SK-MEL-5 (cell line): ENCODE data around the gene ZGLP1. TPM values are rescaled to one million over a fixed set of nuclear protein-coding genes. Genes with fewer than 3 reads are reported as not detected.

ENCODE experiments used
- DNase-seq: peaks from one replicate; pipeline ENCODE4 v3.0.0-alpha.2; 2016; ENCODE audit warnings: low read depth, low spot score
- in situ Hi-C: cut with HindIII; loops from 2 replicates; pipeline ENCODE4 v1.10.0; 2016; ENCODE audit warnings: low sequenced_read_pairs, high pct_unique_total_duplicates, low pct_unique_long_range_greater_than_20kb
- total RNA-seq: library from RNA; depleted of rRNA; stranded (reverse); fragments of >200 nt; shearing (Covaris generic); gene quantifications from 2 replicates; pipeline ENCODE4 v1.2.3, GENCODE V29; 2014

Gene ZGLP1
- total RNA-seq, 1 experiment from 2014 or later: 0.69 TPM

- in situ Hi-C loops: no loop called here
Observed at GRCh38 chr19:10306327-10306726, 3.3 kb downstream of the ZGLP1 start.

DNA sequence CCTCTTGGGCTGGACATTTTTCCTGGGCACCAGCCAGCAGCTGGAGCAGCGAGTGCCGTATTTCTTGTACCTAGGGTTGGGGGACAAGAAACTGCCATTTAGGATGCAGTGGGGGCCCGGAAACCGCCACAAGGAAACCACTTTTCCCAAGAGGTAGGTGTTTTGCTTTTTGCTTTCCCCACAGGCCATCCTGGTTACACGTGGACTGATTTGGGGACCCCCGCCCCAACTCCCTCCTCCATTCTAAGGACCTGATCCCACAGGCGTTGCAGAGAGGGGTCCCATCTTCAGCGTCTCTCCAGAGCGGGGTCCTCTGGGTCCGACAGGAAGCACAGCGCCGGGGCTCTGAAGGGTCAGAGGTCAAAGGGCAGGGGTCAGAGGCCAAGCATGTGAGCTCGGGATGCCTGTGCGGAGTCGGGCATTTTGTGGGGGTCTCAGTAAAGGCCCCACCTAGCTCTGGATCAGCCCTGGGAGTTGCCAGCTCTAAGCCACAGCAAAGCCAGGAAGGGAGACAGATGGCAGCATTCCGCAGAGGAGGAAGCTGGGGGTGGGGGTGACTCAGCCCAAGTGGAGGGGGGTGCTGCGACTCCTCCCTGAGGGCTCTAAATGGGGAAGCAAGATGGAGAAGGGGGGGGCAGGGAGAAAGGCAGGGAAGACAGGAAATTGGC lies 4.3 kb downstream of the ZGLP1 start:
- DNase-seq: no peak
- in situ Hi-C loops: no loop called here

More at GRCh38 chr19:10306327-10306726, 3.3 kb downstream of the ZGLP1 start:
- no peak for DNase-seq

DNA sequence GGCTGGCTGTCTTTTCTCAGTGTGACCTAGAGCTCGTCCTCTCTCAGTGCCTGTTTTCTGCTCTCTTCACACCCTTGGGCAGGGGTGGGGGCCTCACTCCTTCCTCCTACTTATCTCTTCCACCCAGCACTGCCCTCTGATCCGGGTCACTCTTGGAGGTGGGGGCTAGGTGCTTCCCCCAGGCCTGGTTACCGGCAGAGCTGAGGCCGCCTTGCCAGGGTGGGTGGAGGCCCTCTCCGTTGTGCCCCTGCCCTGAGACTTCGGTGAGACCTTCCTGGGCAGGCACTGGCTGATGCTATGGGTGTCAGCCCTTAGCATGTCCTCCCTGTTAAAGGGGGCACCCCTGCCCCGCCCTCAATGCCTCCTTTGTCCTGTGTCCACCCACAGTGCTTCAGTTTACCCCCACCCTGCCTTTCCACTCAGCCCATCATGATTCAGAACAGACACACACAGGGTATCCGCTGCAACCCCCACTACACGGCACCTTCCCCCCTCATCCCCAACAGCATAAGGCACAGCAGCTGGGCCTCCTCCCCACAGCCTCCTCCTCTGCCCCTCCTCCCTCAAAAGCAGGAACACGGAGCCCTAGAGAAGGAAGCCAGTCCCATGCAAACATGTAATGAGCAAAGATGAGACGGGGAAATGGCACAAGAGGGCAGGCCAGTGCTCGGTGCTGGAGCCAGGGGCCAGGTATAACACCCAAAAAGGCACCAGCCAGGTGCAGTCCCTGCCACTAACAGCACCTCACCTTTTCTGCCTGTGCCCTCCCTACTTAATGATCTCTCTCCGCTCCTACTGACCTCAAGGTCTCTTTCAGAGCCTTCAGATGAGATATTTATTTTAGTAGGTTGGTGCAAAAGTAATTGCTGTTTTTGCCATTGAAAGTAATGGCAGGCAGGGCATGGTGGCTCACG lies 9.8 kb downstream of the ZGLP1 start:
- no peak for DNase-seq
- in situ Hi-C loops: no loop called here

- no peak for DNase-seq
- in situ Hi-C loops: no loop called here
Observed at GRCh38 chr19:10295847-10296591, 13.6 kb downstream of the ZGLP1 start.

- in situ Hi-C loops: no loop called here
- no peak for DNase-seq
Observed at GRCh38 chr19:10295305-10295846, 14.2 kb downstream of the ZGLP1 start.

- in situ Hi-C loops: no loop called here
- DNase-seq: no peak
Observed at GRCh38 chr19:10294368-10294697, 15.3 kb downstream of the ZGLP1 start.

DNA sequence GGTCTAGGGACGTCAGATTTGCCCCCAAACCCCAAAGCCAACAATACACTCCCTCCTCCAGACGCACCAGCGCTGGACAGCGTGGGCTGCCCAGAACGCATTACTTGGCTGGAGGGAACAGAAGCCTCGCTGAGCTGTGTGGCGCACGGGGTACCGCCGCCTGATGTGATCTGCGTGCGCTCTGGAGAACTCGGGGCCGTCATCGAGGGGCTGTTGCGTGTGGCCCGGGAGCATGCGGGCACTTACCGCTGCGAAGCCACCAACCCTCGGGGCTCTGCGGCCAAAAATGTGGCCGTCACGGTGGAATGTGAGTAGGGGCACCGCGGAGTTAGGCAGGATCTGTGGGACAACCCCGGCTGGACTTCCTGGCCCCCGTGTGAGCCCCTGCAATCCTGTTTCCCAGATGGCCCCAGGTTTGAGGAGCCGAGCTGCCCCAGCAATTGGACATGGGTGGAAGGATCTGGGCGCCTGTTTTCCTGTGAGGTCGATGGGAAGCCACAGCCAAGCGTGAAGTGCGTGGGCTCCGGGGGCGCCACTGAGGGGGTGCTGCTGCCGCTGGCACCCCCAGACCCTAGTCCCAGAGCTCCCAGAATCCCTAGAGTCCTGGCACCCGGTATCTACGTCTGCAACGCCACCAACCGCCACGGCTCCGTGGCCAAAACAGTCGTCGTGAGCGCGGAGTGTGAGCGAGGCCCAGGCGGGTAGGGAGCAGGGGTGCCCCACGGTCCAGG lies 15.8 kb downstream of the ZGLP1 start:
- in situ Hi-C loops: no loop called here
- DNase-seq: no peak

DNA sequence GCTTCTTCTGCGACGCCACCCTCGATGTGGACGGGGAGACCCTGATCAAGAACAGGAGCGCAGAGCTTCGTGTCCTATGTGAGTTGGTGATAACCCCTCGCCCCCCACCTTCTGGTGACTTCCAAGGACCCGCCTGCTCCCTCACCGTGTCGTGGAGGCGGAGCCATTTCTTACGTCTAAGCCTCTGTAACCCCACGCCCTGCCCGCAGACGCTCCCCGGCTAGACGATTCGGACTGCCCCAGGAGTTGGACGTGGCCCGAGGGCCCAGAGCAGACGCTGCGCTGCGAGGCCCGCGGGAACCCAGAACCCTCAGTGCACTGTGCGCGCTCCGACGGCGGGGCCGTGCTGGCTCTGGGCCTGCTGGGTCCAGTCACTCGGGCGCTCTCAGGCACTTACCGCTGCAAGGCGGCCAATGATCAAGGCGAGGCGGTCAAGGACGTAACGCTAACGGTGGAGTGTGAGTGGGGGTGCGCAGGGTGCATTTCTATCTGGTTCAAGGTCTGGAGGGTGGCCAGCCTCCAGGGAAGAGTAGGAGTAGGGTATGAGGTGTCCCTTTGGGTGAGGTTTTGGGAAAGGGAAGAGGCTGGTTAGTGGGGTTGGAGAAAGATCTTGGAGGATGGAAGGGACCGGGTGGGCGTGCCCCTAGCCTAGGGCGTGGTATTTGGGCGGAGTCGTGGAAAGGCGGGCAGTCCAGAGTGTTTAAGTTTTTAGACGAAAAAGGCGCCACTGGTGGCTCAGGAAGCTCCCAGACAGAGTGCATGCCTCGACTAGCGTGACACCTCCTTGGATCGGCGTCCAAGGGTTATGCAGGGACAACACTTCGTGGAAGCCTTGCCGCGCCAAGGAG lies 16.6 kb downstream of the ZGLP1 start:
- DNase-seq: no peak
- in situ Hi-C loops: no loop called here

DNA sequence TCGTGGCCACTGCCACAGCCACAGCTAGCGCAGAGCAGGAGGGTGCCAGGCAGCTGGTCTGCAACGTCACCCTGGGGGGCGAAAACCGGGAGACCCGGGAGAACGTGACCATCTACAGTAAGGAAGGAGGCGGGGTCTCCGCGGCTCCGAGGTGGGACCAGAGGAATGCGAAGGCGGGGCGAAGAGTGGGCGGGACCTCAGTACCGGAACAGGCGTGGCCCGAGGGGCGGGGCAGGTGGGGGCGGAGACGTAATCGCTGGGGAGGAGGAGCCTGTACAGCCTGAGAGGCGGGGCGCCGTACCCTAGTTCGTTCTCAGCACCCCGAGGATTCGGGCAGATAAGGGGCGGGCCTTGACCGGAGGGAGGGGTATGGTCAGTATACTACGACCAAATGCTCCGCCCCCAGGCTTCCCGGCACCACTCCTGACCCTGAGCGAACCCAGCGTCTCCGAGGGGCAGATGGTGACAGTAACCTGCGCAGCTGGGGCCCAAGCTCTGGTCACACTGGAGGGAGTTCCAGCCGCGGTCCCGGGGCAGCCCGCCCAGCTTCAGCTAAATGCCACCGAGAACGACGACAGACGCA lies 17.3 kb downstream of the ZGLP1 start:
- in situ Hi-C loops: no loop called here
- peak; percentile 74 for DNase-seq

GRCh38 chr19:10291554-10292205 lies 17.9 kb downstream of the ZGLP1 start:
- in situ Hi-C loops: no loop called here
- DNase-seq: no peak

GRCh38 chr19:10290876-10291553 lies 18.6 kb downstream of the ZGLP1 start:
- in situ Hi-C loops: no loop called here
- DNase-seq: peak; percentile 55

GRCh38 chr19:10290357-10290875 lies 19.2 kb downstream of the ZGLP1 start:
- in situ Hi-C loops: no loop called here
- DNase-seq: no peak

GRCh38 chr19:10289836-10290356 lies 19.7 kb downstream of the ZGLP1 start, which contains the start of gene ICAM5:
ICAM5 (plus strand) TSS chr19:10289952; CDS start chr19:10290044, 92 bp downstream.
- in situ Hi-C loops: no loop called here
- no peak for DNase-seq

GRCh38 chr19:10289167-10289835 lies 20.3 kb downstream of the ZGLP1 start:
- DNase-seq: peak; percentile 44
- in situ Hi-C loops: no loop called here
